Fibroblast of skin of left biceps (primary cell): ENCODE measurements around the gene GALNTL6.
"Not testable (repeated sequence)": the region's sequence is repeated elsewhere in the genome, so short reads cannot be mapped to it uniquely, and the experiment has no call there.

Experiments used
- DNase-seq, 2 experiments: peaks; one replicate each; pipeline ENCODE4 v3.0.0-alpha.2; 2013; ENCODE audit warnings: low read depth in 2 of 2

Gene GALNTL6

DNA sequence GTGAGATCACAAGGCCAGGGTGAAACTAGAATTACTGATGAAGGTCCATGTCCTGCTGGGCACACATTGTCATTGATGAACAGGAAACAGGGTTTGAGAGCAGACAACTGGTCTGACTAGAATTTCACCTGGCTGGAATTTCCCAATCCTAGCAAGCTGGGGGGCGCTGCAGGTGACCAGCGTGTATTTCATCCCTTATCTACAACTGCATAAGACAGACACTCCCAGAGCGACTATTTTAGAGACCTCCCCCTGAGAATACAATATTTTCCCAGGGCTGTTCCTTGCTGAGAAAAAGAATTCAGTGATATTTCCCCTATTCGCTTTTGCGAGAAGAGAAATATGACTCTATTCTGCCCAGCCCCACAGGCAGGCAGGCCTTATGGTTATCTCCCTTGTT, 922.8 kb downstream of the GALNTL6 start:
- DNase-seq, result no peak

DNA sequence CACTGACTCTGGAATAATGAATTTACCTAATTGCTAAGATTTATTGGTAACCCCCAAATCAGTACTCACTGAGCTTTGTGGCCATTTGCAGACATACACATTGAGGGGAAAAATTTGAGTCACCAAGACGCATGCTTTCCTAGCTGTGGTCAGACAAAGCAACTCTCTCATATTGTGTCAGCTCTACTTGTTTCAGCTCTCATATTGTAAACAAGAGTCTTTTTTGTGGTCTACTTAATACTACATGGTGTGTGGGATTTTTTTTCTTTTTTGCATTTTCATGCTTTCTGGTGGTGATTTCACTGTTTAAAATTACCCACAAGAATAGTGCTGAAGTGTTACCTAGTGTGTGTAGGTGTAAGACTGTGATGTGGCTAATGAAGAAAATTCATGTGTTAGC, 927.2 kb downstream of the GALNTL6 start:
- no peak for DNase-seq

DNA sequence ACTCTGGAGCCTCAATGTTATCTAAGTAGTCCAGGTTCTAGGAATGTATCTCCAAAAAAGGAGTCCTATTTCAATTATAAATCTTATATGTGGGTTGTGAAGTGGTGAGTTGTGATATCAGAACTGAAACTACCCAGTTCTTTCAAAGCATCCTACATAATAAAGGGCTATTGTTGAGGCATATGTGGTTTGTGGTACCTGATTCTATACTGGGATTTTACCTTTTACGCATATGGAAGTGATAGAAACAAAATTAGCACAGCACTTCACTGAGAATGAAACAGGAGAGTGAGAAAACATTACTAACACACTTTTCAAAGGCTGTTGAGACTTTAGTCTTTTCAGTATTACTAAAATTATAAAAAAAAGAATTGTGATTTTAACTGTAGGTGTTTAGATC, 937.7 kb downstream of the GALNTL6 start:
- no peak for DNase-seq

DNA sequence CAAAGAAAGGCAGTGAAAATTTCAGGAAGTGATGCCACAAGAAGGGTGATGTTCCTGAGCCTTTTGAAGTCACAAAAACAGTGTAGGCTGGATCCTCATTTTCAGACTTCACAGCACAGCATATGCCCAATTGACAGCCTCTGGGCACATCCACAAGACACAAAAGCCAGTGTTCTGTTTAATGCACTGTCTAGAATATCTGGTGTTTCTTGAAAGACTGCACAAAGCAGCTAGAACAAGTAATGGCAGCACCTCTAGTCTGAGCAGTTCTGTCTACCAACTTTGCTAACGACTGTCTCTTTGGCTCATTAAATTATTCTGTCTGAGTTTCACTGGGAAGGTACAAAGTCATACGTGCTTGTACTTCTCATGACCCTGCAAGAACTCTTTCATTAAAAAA, 938.3 kb downstream of the GALNTL6 start:
- no peak for DNase-seq

DNA sequence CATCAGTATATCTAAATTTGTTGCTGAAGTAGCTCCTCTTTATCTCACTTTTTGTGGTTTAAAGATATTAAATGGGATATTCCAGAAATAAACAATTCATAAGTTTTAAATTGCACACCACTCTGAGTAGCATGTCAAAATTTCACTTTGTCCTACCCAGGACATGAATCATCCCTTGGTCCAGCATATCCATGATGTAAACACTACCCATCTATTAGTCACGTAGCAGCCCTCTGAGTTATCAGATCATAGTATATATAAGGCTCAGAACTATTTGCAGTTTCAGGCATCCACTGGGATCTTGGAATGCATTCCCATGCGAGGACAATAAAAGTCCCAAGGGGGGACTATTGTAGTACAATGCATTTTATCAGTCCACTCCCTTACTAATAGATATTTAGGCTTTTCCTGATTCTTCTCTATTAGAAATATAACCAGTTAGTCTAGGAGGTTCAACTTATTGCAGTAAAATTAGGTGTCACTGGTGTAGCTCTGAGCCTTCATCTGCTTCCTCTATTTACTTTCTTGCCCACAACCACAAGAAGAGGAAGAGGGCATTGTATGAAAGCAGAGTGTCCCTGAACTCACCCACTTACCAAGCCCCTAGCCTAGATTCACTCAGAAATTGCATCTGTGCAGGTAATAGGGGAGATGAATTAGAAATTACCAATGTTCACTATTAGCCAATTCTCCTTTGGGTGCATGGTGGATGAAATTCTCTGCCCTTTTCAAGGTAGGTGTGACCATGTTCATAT, 945.6 kb downstream of the GALNTL6 start:
- DNase-seq, result peak; percentile 23 to 25

- DNase-seq, result no peak
Measured at GRCh38 chr4:172760512-172760911, 947.3 kb downstream of the GALNTL6 start.

DNA sequence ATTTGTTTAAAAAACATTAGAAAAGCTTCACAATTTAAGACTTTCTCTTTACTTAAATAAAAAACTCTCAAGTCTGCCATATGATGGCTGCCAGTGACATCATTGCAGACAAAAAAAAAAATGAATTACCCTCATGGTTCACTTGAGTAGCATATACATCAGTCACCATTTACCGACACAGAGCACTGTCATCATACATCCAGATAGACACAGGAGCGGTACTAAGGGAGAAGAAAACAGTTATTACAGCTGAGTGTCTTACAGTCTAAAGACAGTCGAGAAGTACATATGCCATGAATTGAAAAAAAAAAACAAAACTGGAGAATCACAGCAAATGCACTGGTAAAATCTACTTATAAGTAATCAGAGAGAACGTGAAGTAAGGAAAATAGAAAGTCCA, 949.7 kb downstream of the GALNTL6 start:
- no peak for DNase-seq

DNA sequence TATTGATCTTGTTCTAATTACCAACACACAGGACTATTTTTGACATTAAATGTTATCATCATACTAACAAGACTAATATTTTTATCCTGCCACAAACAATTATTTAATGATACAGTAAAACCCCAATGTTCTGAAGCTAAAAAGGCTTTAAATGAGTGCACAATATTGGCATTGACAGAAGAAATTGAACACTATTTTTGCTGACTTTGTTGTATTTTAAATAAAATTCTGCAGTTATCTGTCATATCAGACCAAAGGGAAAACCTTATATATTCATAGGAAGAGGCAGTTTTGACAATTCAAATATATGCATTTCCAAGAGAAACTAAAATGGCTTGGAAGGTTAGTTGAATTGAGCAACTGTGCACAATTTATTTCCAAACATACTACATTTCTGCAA, 957.6 kb downstream of the GALNTL6 start:
- DNase-seq, result no peak

DNA sequence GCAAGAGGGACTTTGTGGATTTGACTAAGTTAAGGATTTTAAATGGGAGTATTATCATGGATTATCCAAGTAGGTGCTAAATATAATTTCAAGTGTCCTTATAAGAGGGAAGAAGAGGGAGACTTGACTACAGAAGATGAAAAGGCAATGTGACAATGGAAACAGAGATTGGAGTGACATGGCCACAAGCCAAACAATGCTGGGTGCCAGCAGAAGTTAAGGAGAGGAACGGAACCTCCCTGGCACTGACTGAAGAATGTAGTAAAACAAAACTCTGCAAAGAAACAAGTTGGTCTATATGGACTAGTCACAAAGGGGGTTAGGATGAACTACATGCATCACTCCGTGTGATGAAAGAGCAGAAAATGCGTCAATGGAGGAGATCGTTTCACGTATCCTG, 959.6 kb downstream of the GALNTL6 start:
- DNase-seq, result no peak

DNA sequence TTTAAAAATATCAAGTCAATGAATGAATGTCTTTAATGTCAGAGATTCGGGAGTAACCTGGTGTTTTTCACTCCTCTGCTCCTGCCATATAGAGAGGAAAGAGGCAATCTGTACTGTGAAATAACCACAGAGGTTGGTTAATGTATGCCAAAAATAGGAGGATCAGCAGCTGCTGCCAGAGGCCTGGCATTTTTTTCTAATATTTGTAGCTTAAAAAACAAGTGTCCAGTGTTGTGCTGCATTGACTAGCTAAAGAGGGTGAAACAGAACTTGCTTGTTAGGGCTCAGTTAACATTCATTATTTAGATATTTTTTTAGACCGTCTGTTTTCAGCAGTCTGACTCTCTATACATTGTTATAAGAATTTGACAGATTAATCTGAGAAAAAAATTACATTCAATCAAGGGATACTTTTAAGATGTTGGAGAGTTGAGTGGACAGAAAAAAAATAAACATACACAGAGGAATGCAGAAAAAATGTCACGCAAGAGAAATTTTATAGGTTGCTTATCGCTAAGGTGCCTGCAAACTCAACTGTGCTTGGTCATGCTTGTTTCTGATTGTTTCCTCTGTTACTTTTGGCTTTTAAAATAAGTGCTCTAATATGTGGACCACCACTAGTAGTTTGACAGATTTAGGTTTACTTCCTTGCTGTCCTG, 963.1 kb downstream of the GALNTL6 start:
- DNase-seq, result no peak

- no peak for DNase-seq
Measured at GRCh38 chr4:172777729-172778431, 964.7 kb downstream of the GALNTL6 start.

GRCh38 chr4:172778583-172778982, 965.4 kb downstream of the GALNTL6 start:
- DNase-seq, result no peak

GRCh38 chr4:172780566-172781081, 967.4 kb downstream of the GALNTL6 start:
- DNase-seq, result no peak

DNA sequence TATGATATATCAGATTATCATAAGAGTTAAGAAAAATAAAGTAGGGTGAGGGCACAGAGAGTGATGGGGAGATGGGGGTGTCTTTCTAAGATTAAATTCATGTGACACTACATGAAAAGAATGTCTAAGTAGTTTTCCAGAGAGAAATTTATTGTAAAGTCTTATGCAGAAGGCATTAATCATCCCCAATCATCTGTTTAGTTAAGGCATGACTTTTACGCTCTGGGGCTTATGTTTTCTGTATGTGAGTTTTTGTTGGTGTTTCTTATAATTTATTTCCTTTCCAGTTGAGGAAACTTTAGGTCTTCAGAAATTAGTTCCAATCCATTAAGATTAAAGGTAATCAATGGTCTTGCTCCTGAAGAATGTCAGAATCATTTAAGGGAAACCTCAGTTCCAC, 972.4 kb downstream of the GALNTL6 start:
- no peak for DNase-seq

- DNase-seq, result peak; percentile 23 to 25
Measured at GRCh38 chr4:172786039-172786792, 973.0 kb downstream of the GALNTL6 start.

DNA sequence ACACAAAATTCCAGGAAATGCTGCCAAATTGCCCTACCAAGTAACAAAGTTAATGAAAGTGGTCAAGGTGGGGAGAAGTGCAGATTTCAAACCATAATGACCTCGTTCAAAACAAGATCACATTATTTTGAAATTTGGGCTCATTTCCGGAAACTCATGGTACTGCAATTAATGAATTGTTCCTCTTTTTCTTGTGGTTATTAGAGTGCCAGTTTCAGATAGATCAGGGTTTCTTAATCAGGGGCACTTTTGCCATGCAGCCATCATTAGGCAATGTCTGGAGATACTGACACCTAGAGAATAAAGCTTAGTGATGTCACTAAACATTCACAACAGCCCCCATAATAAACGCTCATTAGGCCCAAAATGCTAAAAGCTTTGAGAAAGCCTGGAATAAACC, 973.9 kb downstream of the GALNTL6 start:
- no peak for DNase-seq

- no peak for DNase-seq
Measured at GRCh38 chr4:172791841-172792240, 978.6 kb downstream of the GALNTL6 start.

DNA sequence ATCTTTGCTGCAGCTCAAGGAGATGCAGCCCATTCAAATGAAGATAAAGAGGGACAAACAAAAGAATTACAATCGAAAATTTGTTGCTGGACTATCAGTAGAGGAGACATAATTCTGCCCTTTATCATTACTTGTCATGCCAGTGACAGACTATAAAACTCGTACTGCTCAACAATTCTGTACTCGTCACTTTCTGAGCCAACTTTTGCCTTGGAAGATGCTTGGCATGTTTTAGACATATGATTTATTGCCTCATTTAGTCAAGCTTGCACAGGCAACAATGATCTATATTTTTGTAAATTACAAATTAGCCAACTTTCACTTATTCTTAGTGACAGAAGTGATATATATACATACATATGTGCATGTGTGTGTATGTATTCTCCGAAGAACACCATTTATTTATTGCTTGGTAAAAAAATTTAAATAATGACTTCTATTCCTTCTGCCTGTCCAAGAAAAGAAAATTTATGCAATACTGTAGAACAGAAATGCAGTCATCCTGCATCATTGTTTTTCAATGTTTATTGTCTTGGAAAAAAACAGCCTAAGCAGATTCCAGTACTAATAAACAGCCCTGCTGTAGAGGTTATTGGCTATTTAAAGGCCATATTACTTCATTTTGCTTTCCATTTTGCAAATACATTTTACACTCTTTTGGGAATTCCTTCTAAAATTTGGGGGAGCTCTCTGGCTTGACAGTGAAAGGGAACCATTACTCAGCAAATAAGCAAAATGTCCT, 980.5 kb downstream of the GALNTL6 start:
- DNase-seq, result no peak

- no peak for DNase-seq
Measured at GRCh38 chr4:172794307-172794703, 981.1 kb downstream of the GALNTL6 start.

DNA sequence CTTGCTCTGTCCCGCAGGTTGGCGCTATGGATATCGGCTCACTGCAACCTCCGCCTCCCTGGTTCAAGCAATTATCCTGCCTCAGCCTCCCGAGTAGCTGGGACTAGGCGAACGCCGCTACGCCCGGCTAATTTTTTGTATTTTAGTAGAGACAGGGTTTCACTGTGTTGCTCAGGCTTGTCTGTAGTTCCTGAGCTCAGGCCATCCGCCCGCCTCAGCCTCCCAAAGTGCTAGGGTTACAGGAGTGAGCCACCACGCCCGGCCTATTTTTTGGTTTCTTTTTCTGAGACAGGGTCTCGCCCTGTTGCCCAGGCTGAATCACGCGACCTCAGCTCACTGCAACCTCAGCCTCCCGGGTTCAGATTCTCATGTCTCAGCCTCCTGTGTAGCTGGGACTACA, 984.1 kb downstream of the GALNTL6 start:
- DNase-seq, result not testable (repeated sequence)

GRCh38 chr4:172802032-172802431, 988.8 kb downstream of the GALNTL6 start:
- DNase-seq, result no peak
